Stimulated activated naive CD8-positive, alpha-beta T cell treated with anti-CD3 and anti-CD28 coated beads, Interleukin-15, Interleukin-2, amounts not matched to agents 100 U/mL and 50 U/mL, for 24 hours (primary cell): ENCODE results near the gene FOXO3B.
"Not testable (repeated sequence)": the region's sequence is repeated elsewhere in the genome, so short reads cannot be mapped to it uniquely, and the experiment has no call there.

Experiments used
- ATAC-seq: fragments of 150-1000 bp; cut with Tn5 transposase; one replicate; pipeline ENCODE4 v1.10.0; 2021
- DNase-seq: peaks from one replicate; pipeline ENCODE4 v3.0.0; 2021

The FOXO3B gene

GRCh38 chr17:18661924-18662624 is 20.0 kb downstream of the FOXO3B start:
- ATAC-seq, DNase-seq: not testable (repeated sequence)

DNA sequence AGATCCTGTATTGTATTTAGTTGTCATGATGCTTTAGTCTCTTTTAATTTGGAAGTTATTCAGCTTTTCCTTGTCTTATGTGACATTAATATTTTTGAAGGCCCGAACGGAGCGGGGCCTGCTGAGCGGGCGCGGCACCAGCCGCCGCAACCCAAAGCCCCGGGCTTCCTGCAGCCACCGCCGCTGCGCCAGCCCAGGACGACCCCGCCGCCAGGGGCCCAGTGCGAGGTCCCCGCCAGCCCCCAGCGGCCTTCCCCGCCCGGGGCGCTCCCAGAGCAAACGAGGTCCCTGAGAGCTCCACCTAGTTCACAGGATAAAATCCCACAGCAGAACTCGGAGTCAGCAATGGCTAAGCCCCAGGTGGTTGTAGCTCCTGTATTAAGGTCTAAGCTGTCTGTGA is 32.0 kb downstream of the FOXO3B start:
- ATAC-seq, DNase-seq: not testable (repeated sequence)

DNA sequence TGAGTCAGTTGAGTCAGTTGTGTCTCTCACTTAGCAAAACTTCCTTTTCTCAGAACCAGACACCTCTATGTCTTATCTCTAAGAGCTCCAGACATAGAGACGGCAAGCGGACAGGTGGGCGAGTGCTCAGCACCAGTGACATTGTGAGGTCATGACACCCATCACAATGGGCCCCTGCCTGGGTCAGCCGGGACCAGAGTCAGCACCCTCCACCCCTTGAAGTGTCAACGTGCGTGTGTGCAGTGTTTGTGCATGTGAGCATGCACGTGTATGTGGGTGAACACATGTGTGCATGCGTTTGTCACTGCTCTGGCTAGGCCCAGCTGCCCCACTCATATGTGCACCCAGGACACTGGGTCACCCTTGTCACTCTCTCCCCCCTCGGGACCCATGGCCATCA is 37.8 kb downstream of the FOXO3B start, which contains the start of gene TBC1D28:
TSS of gene TBC1D28 (minus strand) at position 101 of the 400 bp plus-strand sequence. CDS start 3,039 bp downstream, outside the sequence.
- not testable (repeated sequence) for ATAC-seq, DNase-seq

DNA sequence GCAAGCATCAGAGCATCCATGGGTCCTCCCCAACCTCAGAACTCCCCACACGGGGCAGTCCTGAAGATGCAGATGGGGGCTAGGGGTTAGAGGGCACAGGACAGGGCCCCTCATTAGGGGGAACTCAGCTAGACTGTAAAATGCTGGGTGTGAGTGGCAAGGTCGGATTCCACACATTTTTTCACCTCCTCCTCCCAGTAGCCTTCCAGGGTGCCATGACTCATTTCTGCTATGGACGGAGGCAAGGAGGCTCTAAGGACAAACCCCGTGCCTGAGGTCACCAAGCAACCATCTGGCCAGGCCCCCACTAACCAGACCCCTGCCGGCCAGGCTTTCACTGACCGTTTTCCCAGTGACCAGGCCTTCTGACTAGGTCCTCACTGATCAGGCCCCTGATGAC is 39.0 kb downstream of the FOXO3B start:
- not testable (repeated sequence) for ATAC-seq

DNA sequence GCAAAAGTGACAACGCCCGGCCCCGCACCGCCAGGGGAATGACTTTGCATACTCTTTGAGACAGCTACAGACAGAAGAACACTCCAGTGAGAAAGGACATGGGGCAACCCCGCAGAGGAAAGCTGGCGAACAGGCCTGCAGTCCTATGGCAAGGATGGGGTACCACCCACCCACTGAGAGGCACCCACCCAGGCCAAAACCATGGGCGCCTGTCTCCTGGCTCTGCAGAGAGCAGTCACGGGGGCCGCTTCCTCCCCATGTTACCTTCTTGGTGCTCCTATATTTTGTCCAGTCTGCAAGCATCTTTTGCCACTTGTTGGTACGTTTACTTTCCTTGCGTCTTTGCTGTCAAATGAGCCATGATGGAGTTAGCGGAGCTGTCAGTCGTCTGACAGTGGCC is 43.8 kb downstream of the FOXO3B start:
- not testable (repeated sequence) for ATAC-seq, DNase-seq

More for the DNA sequence above, 39.0 kb downstream of the FOXO3B start:
- not testable (repeated sequence) for DNase-seq

DNA sequence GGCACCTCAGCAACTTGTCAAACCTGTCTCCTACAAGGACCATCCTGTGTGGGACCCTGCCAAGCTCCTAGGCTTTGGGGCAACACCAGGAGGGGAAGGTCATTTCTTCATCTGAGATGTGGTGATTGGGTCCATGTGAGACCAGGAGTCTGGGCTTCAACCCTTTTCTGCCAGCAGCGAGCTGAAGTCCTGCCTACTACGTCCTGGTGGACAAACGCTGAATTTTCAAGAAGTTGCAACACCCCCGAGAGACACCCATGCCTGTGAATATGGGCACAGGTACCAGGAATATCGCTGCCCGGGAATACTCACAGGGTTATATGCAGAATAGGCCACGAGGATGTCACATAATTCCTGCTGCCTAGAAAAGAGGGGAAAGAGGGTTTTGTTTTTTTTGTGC is 45.9 kb downstream of the FOXO3B start:
- DNase-seq, ATAC-seq: not testable (repeated sequence)

DNA sequence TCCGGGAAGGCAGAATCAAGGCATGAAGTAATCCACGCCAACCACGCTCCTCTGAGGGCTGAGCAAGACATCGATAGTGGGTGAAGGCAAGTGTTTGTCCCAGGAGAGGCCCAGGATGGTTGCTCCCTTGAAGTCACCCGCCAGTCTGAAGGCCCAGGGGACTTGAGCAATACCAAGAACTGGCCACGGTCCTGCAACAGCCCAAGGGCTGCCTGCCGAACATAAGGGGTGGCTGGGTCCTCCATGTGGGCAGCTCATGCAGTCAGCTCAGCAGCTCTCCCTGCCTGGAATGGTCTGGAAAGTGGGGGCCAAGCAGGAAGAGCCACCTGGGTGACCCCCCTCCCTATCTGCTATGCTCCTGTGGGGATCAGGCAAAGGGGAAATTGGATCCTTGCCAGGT is 46.3 kb downstream of the FOXO3B start:
- not testable (repeated sequence) for DNase-seq, ATAC-seq

DNA sequence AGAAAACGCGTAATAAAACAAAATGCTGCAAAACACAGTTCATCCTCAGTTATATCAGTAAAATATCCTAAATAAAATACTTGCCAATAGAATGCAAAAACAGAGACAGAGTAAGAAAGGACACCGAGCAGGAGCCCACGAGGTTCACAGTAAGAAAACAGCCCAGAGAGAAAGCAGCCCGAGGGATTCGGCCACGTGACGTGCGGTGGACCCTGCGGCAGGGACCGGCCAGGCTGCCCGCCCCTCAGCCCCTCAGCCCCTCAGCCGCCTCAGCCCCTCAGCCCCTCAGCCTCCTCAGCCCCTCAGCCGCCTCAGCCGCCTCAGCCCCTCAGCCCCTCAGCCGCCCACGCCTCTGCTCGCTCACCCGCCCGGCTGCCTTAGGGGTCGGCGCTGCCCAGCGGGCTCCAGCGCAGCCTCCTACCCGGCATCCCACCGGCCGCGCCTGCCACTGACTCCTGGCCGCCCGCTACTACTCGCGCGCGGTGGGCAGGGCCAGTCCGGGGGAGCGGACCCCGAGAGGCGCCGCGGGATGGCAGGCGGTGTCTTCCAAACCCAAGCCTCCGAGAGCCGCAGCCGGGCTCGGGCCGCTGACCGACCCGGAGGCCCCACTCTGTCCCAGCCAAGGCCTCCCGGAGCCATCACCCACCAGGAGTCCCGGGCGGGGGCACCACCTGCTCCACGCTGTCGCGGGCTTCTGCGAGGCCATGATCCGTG is 47.4 kb downstream of the FOXO3B start:
- not testable (repeated sequence) for DNase-seq
- peak; percentile 35 for ATAC-seq
